SK-N-SH (cell line): ENCODE results near the gene DTNBP1. TPM values are rescaled to one million over a fixed set of nuclear protein-coding genes. Genes with fewer than 3 reads are reported as not detected.

Experiments used
- CTCF ChIA-PET: fragments of 300-600, 350-600 bp; formaldehyde crosslinking; extraction: SDS; loops from one replicate; lab custom pipeline; 2021; lab: Yijun Ruan, JAX
- POLR2A ChIA-PET: fragments of 350-600 bp; sonication (Branson Sonifier 250); formaldehyde crosslinking; extraction: SDS; loops from one replicate; lab custom pipeline; 2020; ENCODE audit warnings: antibody characterized with exemption, inconsistent platforms; lab: Yijun Ruan, JAX
- DNase-seq: peaks from one replicate; pipeline ENCODE4 v3.0.0; 2012
- H2AFZ ChIP-seq: fragments of 200-600 bp; sonication (generic); 2 replicates; pipeline ENCODE4 v1.8.1; 2016; ENCODE audit warnings: antibody characterized with exemption, mild to moderate bottlenecking, low read depth
- H3F3A ChIP-seq: fragments of 200-600 bp; sonication (generic); replicated peaks from 2 replicates; pipeline ENCODE3; 2016; ENCODE audit warnings: antibody characterized with exemption, mild to moderate bottlenecking; ENCODE audit not compliant: insufficient read depth
- H3K27ac ChIP-seq, 2 experiments: fragments of 200-500 bp in 1 of 2; fragments of 200-600 bp in 1 of 2; sonication (Bioruptor generic) in 1 of 2; sonication (generic), shearing (Covaris generic) in 1 of 2; 2 replicates each; pipeline versions ENCODE4 v1.5.1 to v1.6.1; 2014 to 2016; ENCODE audit warnings: low read depth in 2 of 2, inconsistent platforms in 1 of 2, low read length in 1 of 2, mild to moderate bottlenecking in 1 of 2, mixed read lengths in 1 of 2
- H3K27me3 ChIP-seq: fragments of 200-600 bp; sonication (generic), shearing (Covaris generic); 2 replicates; pipeline ENCODE4 v1.6.1; 2016; ENCODE audit warnings: mixed run types; ENCODE audit not compliant: insufficient read depth
- H3K36me3 ChIP-seq, 2 experiments: fragments of 200-500 bp in 1 of 2; fragments of 200-600 bp in 1 of 2; sonication (Bioruptor generic) in 1 of 2; sonication (generic) in 1 of 2; replicated peaks in 1 of 2; 2 replicates each; pipeline versions ENCODE3 to v1.5.1; 2014 to 2016; ENCODE audit warnings: low read length in 1 of 2, mild to moderate bottlenecking in 1 of 2; ENCODE audit not compliant: insufficient read depth in 2 of 2, control insufficient read depth in 1 of 2
- H3K4me1 ChIP-seq, 2 experiments: fragments of 200-500 bp in 1 of 2; fragments of 200-600 bp in 1 of 2; sonication (Bioruptor generic) in 1 of 2; sonication (generic), shearing (Covaris generic) in 1 of 2; 2 replicates each; pipeline versions ENCODE4 v1.5.1 to v1.6.1; 2014 to 2016; ENCODE audit warnings: low read depth in 1 of 2, low read length in 1 of 2, mixed run types in 1 of 2; ENCODE audit not compliant: insufficient read depth in 2 of 2, control insufficient read depth in 1 of 2
- H3K4me2 ChIP-seq: fragments of 200-600 bp; sonication (generic), shearing (Covaris generic); 2 replicates; pipeline ENCODE4 v1.6.1; 2017; ENCODE audit warnings: mixed run types
- H3K4me3 ChIP-seq, 2 experiments: fragments of 200-500 bp in 1 of 2; fragments of 200-600 bp in 1 of 2; sonication (Bioruptor generic) in 1 of 2; sonication (generic), shearing (Covaris generic) in 1 of 2; 2 replicates each; pipeline versions ENCODE4 v1.5.1 to v1.8.1; 2014 to 2016; ENCODE audit warnings: low read depth in 2 of 2, inconsistent platforms in 1 of 2, low read length in 1 of 2, mild to moderate bottlenecking in 1 of 2, mixed read lengths in 1 of 2, moderate library complexity in 1 of 2
- H3K79me2 ChIP-seq: fragments of 200-600 bp; sonication (generic); 2 replicates; pipeline ENCODE4 v1.8.1; 2017; ENCODE audit warnings: mild to moderate bottlenecking; ENCODE audit not compliant: insufficient read depth
- H3K9ac ChIP-seq: fragments of 200-600 bp; sonication (generic); 2 replicates; pipeline ENCODE4 v1.6.1; 2017; ENCODE audit warnings: mixed run types
- H3K9me2 ChIP-seq: fragments of 200-600 bp; sonication (generic); 2 replicates; pipeline ENCODE4 v1.6.1; 2017; ENCODE audit warnings: mixed run types
- H3K9me3 ChIP-seq: fragments of 200-600 bp; sonication (generic); 2 replicates; pipeline ENCODE4 v1.6.1; 2017; ENCODE audit warnings: mixed run types, mild to moderate bottlenecking, moderate library complexity
- H4K20me1 ChIP-seq: fragments of 200-600 bp; sonication (generic); 2 replicates; pipeline ENCODE4 v1.6.1; 2017; ENCODE audit warnings: mild to moderate bottlenecking, mixed run types; ENCODE audit not compliant: insufficient read depth
- CTCF ChIP-seq: fragments of 200-600 bp; sonication (generic); IDR thresholded peaks from 2 replicates; pipeline ENCODE4 v1.6.1; 2017; ENCODE audit warnings: antibody characterized with exemption, mild to moderate bottlenecking, moderate library complexity
- GATA2 ChIP-seq: sonication (generic); formaldehyde crosslinking; IDR thresholded peaks from 2 replicates; pipeline ENCODE4 v1.5.0; 2020; ENCODE audit warnings: mild to moderate bottlenecking, missing genetic modification reagents
- JUND ChIP-seq: IDR thresholded peaks from 2 replicates; pipeline ENCODE4 v1.4.0; 2012
- MAX ChIP-seq: IDR thresholded peaks from 2 replicates; pipeline ENCODE4 v1.4.0; 2012; ENCODE audit warnings: low read depth
- RCOR1 ChIP-seq: fragments of 150-350 bp; IDR thresholded peaks from 2 replicates; pipeline ENCODE4 v1.6.1; 2017; ENCODE audit warnings: antibody characterized with exemption, low read length
- RFX5 ChIP-seq: IDR thresholded peaks from 2 replicates; pipeline ENCODE4 v1.6.1; 2012; ENCODE audit warnings: mild to moderate bottlenecking, improper control_type of control experiment, low read length
- TEAD4 ChIP-seq: IDR thresholded peaks from 2 replicates; pipeline ENCODE4 v1.4.0; 2012; ENCODE audit warnings: mild to moderate bottlenecking, borderline replicate concordance; ENCODE audit not compliant: insufficient read depth
- WGBS: methylation state at CpG from one replicate; pipeline ENCODE4 v1.1.6; 2017; ENCODE audit warnings: low lambda C conversion rate; 5-methylcytosine and 5-hydroxymethylcytosine counted together
- polyA plus RNA-seq, 3 experiments: library from polyadenylated mRNA; depleted of rRNA; stranded (reverse); fragments of >200 nt; gene quantifications; 2 replicates each; pipeline ENCODE4 v1.2.3, GENCODE V29; 2012

Gene DTNBP1
- polyA plus RNA-seq, 1 of the 3 experiments (the other 2 are of a cell fraction): 19.7 TPM

- no peaks in the 10 kb centered on the region for H3K79me2 ChIP-seq
- H4K20me1 ChIP-seq: peaks cover 2% of the 10 kb centered on the region; the same call in 1 of the 2 replicates
- H3F3A ChIP-seq: no peaks in the 10 kb centered on the region
- H3K27me3 ChIP-seq: no peaks in the 10 kb centered on the region
- no peaks in the 10 kb centered on the region for H3K9me2 ChIP-seq
- no peak overlapping the region for H3K9ac ChIP-seq
- H3K36me3 ChIP-seq: peaks cover 0 to 13% of the 10 kb centered on the region in 2 experiments
- no peak overlapping the region for H3K27ac ChIP-seq
- H3K4me3 ChIP-seq: no peak overlapping the region
- no peak overlapping the region for H2AFZ ChIP-seq
- peaks cover 3 to 19% of the 10 kb centered on the region in 2 experiments; a peak in 2 of 4 replicates for H3K4me1 ChIP-seq
- H3K4me2 ChIP-seq: no peak overlapping the region
- H3K9me3 ChIP-seq: no peaks in the 10 kb centered on the region
- no peak for DNase-seq
- CTCF ChIA-PET: interaction anchor here (0.8 to 2.5 kb wide), 16 partner anchors 10 to 1365 kb away, joined by 3 to 15 read pairs (median 3); no protein-coding TSS in a partner anchor
- no peak for TF ChIP-seq TEAD4
- 93% methylated on average over 11 of the region's 11 CpGs for WGBS
- POLR2A ChIA-PET: no interaction called here
Measured at GRCh38 chr6:15490242-15491100, 172.4 kb downstream of the DTNBP1 start.

GRCh38 chr6:15489261-15489962 is 173.4 kb downstream of the DTNBP1 start:
- Histone ChIP-seq H3K4me3 (no peak overlapping the region), H3K4me1 (peaks cover 3 to 15% of the 10 kb centered on the region in 2 experiments; a peak in 2 of 4 replicates), H3K9me2 (no peaks in the 10 kb centered on the region), H3K27me3 (no peaks in the 10 kb centered on the region), H3K9me3 (no peaks in the 10 kb centered on the region), H3K9ac (no peak overlapping the region), H3K4me2 (no peak overlapping the region), H3K36me3 (peaks cover 0 to 13% of the 10 kb centered on the region in 2 experiments), H2AFZ (no peak overlapping the region), H3K79me2 (no peaks in the 10 kb centered on the region), H3F3A (no peaks in the 10 kb centered on the region), H3K27ac (no peak overlapping the region), H4K20me1 (peaks cover 2% of the 10 kb centered on the region; the same call in 1 of the 2 replicates)
- 93% methylated on average over 11 of the region's 14 CpGs for WGBS
- no peak for TF ChIP-seq JUND
- no peak for TF ChIP-seq RFX5
- TF ChIP-seq GATA2 (CRISPR knock-in tag): no peak
- no peak for TF ChIP-seq MAX
- TF ChIP-seq CTCF: no peak
- no peak for TF ChIP-seq RCOR1
- CTCF ChIA-PET: interaction anchor here (1.1 to 2.5 kb wide), 5 partner anchors 15 to 137 kb away, joined by 3 to 15 read pairs (median 3); no protein-coding TSS in a partner anchor
- POLR2A ChIA-PET: no interaction called here
- no peak for DNase-seq
